Tibial nerve (tissue), 4 donors: ENCODE data around the gene MZT2A. TPM values are rescaled to one million over a fixed set of nuclear protein-coding genes. Genes with fewer than 3 reads are reported as not detected.
"Not testable (repeated sequence)": the region's sequence is repeated elsewhere in the genome, so short reads cannot be mapped to it uniquely, and the experiment has no call there.

Experiments used
- DNase-seq, 2 donors: peaks; one replicate each; pipeline ENCODE4 v3.0.0-alpha.2; 2019; ENCODE audit warnings: low spot score in 2 of 2
- H3K27ac ChIP-seq, 4 donors: fragments of 200-600 bp; sonication (generic) in 3 of 4; one replicate each; pipeline ENCODE4 v1.5.1; 2017 to 2019; ENCODE audit warnings: mild to moderate bottlenecking in 1 of 4
- H3K27me3 ChIP-seq, 2 donors: fragments of 200-600 bp; sonication (generic) in 1 of 2; one replicate each; pipeline versions ENCODE4 v1.5.1 to v1.6.0; 2017 to 2019
- H3K36me3 ChIP-seq, 3 donors: fragments of 200-600 bp; sonication (generic); one replicate each; pipeline ENCODE4 v1.5.1; 2018 to 2019
- H3K4me1 ChIP-seq, 4 donors: fragments of 200-600 bp; sonication (generic) in 3 of 4; one replicate each; pipeline ENCODE4 v1.5.1; 2017 to 2019
- H3K4me3 ChIP-seq, 4 donors: fragments of 200-600 bp; sonication (generic) in 3 of 4; one replicate each; pipeline ENCODE4 v1.5.1; 2017 to 2019; ENCODE audit warnings: mild to moderate bottlenecking in 1 of 4, moderate library complexity in 1 of 4
- H3K9me3 ChIP-seq, 4 donors: fragments of 200-600 bp; sonication (generic) in 3 of 4; one replicate each; pipeline ENCODE4 v1.5.1; 2017 to 2019
- EP300 ChIP-seq, 2 donors: sonication (generic); formaldehyde crosslinking; IDR thresholded peaks; one replicate each; pipeline ENCODE4 v1.6.1; 2017; ENCODE audit warnings: antibody characterized with exemption in 2 of 2, mild to moderate bottlenecking in 1 of 2
- POLR2A ChIP-seq, 2 donors: fragments of 450-650 bp; IDR thresholded peaks; one replicate each; pipeline ENCODE4 v1.6.1; 2017; ENCODE audit warnings: antibody characterized with exemption in 2 of 2, mild to moderate bottlenecking in 2 of 2, moderate library complexity in 2 of 2
- WGBS, 2 donors: methylation state at CpG; one replicate each; pipeline ENCODE4 v1.1.5; 2018; 5-methylcytosine and 5-hydroxymethylcytosine counted together
- total RNA-seq, 4 donors: library from RNA; depleted of rRNA; stranded (reverse); fragments of >200 nt; gene quantifications; one replicate each; pipeline ENCODE4 v1.1.0, GENCODE V29; 2016
- TF ChIP-seq, protein P1 (sequence below), 5 experiments: fragments of 200-600 bp in 3 of 5; fragments of 450-650 bp in 2 of 5; sonication (generic) in 3 of 5; IDR thresholded peaks; one replicate each; pipeline ENCODE4 v1.5.1; 2016 to 2019; ENCODE audit warnings: antibody characterized with exemption in 5 of 5, mild to moderate bottlenecking in 3 of 5, moderate library complexity in 2 of 5

MZT2A gene
- total RNA-seq, 4 donors from 2014 or later: 73.5 to 143 (median 114) TPM

DNA sequence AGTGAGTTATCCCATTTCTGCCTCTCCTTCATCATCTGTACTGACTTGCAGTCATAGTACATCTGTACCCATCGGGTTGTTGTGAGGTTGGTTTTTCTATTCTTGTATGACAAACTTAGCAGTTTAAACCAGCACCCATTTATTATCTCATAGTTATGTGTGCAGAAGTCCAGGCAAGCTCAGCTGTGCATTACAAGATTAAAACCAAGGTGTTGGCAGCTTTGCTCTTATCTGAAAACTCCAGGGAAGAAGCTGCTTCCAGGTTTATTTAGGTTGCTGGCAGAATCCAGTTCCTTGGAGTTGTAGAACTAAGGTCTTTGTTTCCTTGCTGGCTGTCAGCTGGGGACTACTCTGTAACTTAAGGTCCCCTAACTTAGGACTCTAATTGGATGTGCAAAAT is 3.3 kb upstream of the MZT2A start:
- not testable (repeated sequence) for H3K9me3 ChIP-seq

DNA sequence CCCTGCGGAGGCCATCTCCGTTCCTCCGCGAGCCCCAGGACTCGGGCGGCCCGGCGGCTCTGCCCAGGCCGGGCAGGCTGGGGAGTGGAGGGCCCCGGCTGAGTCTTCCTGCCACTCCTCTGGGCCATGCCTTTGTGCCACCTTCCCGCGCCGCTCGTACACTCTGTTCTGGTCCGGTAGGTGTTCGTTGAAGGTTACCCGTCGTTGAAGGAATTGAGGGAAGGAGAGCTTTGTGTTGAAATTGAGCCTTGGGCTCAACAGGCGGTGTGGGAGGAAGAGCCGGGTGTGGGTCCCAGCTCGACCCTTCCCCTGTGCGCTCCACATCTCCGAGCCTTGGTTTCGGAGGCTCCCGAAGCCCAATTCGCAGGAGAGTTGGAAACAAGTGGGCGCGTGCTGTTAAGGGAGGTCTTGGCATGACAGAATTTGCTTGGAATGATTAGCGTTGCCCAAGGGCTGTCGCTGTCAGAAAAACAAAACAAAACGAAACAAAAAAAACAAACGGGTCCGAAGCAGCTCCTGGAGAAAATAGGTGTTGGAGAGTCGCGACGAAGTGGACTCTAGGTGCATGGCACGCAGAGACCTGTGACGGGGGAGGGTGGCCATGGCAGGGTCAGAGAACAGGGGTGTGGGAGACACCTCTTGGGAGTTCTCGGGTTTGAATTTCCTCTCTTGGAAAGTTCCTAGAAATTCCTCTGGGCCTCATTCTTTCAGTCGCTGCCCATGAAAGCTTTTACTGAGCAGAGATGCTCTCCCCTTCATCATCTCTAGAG is 1.2 kb upstream of the MZT2A start:
- no peaks in the 10 kb centered on the region for H3K9me3 ChIP-seq
- H3K4me3 ChIP-seq: peak overlapping the region; percentile 67 to 98 (median 86)
- H3K27ac ChIP-seq: peak overlapping the region; percentile 62 to 94 (median 88)
- peaks cover 0 to 36% (median 10%) of the 10 kb centered on the region in 4 donors for H3K4me1 ChIP-seq
- 0 to 1% methylated on average over 24 to 31 of the region's 40 CpGs for WGBS, 2 donors
- H3K27me3 ChIP-seq: no peaks in the 10 kb centered on the region
- DNase-seq: no peak
- no peak for TF ChIP-seq POLR2A (IDR thresholded peaks at IDR 0.05)
- no peak for TF ChIP-seq EP300 (IDR thresholded peaks at IDR 0.05)
- TF ChIP-seq, protein P1, sequence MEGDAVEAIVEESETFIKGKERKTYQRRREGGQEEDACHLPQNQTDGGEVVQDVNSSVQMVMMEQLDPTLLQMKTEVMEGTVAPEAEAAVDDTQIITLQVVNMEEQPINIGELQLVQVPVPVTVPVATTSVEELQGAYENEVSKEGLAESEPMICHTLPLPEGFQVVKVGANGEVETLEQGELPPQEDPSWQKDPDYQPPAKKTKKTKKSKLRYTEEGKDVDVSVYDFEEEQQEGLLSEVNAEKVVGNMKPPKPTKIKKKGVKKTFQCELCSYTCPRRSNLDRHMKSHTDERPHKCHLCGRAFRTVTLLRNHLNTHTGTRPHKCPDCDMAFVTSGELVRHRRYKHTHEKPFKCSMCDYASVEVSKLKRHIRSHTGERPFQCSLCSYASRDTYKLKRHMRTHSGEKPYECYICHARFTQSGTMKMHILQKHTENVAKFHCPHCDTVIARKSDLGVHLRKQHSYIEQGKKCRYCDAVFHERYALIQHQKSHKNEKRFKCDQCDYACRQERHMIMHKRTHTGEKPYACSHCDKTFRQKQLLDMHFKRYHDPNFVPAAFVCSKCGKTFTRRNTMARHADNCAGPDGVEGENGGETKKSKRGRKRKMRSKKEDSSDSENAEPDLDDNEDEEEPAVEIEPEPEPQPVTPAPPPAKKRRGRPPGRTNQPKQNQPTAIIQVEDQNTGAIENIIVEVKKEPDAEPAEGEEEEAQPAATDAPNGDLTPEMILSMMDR (IDR thresholded peaks at IDR 0.05): no peak
- peaks cover 0 to 11% (median 0%) of the 10 kb centered on the region in 3 donors for H3K36me3 ChIP-seq

More for the DNA sequence above, 3.3 kb upstream of the MZT2A start:
- peaks cover 0 to 27% (median 10%) of the 10 kb centered on the region in 4 donors for H3K4me1 ChIP-seq
- not testable (repeated sequence) for H3K4me3 ChIP-seq, H3K27me3 ChIP-seq, DNase-seq, H3K27ac ChIP-seq
- peaks cover 0 to 31% (median 0%) of the 10 kb centered on the region in 3 donors for H3K36me3 ChIP-seq
- 82 to 91% methylated on average over 1 of the region's 1 CpG for WGBS, 2 donors

DNA sequence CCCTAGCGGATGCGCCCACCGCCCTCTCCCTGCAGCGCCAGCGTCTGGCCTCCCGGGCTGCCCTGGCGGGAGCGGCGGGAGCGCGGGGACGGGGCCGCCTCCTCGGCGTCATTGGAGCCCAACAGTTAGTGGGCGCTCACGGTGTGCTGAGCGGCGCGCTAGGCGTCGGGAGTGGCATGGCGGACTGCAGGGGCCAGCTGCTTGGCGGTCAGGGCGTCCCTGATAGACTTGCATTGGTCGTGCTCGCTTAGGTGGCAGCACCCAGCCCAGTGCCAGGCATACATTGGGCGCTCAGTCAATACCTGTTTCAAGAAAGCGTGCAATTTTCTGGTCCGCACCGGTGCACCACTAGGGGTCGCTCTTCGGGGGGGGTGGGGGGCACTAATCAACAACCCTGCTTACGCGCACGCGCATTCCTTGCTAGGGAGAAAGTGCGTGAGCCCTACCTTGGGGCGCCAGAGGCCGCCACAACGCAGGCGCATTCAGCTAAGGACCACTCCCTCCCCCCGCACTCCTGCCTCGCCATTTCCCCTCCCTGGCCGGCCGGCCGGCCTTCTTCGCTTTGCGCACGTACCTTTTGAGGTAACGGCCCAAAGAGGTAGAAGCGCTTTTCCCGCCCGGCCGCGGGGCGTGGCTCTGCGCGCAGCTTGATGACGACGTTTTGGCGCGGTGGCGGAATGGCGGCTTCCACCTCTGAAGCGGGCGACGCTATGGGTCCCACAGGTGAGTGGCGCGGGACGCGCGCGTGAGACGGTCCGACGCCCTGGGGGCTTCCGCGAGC is 411 bp upstream of the MZT2A start:
- peak in 1 of 2 donors; percentile 78 for TF ChIP-seq EP300 (IDR thresholded peaks at IDR 0.05)
- TF ChIP-seq POLR2A (IDR thresholded peaks at IDR 0.05): peak in 1 of 2 donors; percentile 24
- TF ChIP-seq, protein P1 (IDR thresholded peaks at IDR 0.05): peak; percentile 76 to 92 (median 85)
- WGBS, 2 donors: 0 to 1% methylated on average over 50 to 55 of the region's 79 CpGs
- Histone ChIP-seq H3K27ac (peak overlapping the region; percentile 62 to 94 (median 88)), H3K9me3 (no peaks in the 10 kb centered on the region), H3K4me3 (peak overlapping the region; percentile 67 to 98 (median 86)), H3K27me3 (no peaks in the 10 kb centered on the region), H3K36me3 (peaks cover 0 to 5% (median 0%) of the 10 kb centered on the region in 3 donors), H3K4me1 (peaks cover 0 to 36% (median 10%) of the 10 kb centered on the region in 4 donors)
- DNase-seq: peak; percentile 78 to 83

DNA sequence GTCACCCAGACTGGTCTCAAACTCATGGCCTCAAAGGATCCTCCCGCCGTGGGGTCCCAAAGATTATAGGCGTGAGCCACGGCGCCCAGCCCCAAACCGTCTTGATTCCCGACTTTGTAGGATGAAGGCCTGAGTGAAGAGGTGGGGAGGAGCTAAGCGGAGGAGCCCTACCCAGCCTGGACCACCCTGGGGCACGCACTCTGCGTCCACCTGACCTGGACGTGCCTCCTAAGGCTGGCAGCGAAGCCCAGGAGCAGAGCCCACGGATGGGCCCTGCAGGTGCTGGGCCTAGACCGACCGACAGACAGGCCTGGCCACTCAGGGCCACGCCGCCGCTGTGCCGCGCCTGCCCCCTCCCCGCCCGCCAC is 744 bp downstream of the MZT2A start:
- peak overlapping the region in 3 of 4 donors; percentile 10 to 67 (median 38) for H3K27ac ChIP-seq
- H3K36me3 ChIP-seq, H3K27me3 ChIP-seq, DNase-seq, H3K9me3 ChIP-seq: not testable (repeated sequence)
- peaks cover 0 to 36% (median 10%) of the 10 kb centered on the region in 4 donors for H3K4me1 ChIP-seq
- peak overlapping the region; percentile 40 to 98 (median 72) for H3K4me3 ChIP-seq
- WGBS, 2 donors: 30 to 31% methylated on average over 9 to 15 of the region's 22 CpGs

DNA sequence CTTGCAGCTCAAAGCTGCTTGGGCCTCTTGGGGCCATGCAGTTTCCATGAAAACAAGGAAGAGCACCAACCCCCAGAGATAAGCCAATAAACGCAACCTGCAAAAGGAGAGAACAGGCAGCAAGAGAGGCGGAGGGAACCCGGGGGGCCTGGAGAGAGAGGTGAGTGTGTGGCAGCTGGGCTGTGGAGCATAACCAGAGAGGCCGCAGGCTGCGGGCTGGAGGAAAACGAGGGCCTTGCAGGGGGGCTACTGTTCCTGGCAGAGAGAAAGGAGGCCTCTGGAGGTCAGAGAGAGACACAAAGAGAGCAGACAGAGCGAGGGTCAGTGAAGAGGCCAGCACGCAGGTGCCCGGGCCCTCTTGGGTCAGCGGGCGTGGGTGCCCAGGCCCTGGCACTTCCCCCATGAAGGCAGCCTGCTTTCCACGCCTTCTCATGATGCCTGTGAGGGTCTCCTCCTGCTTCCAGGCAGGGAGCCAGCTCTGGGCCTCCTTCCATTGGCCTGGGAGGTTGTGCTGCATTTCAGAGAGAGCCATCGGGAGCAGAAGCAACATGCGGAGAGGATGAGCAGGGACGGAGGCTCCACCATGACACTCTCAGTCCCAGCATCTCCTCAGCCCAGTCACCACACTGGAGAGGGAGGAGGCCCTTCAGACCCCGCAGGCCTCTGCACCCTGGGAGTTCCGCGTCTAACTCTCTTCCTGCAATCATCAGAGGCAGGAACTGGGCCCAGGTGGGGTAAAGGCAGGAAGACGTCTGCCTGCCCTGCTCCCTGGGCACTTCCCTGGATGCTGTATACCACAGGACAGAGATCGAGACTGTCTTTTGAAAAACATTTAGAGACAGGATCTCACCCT is 1.4 kb downstream of the MZT2A start:
- peaks cover 0 to 36% (median 10%) of the 10 kb centered on the region in 4 donors for H3K4me1 ChIP-seq
- H3K27me3 ChIP-seq, H3K9me3 ChIP-seq, H3K36me3 ChIP-seq, DNase-seq: not testable (repeated sequence)
- H3K27ac ChIP-seq: peak overlapping the region in 3 of 4 donors; percentile 10 to 67 (median 38)
- WGBS, 2 donors: 64 to 70% methylated on average over 20 of the region's 20 CpGs
- peak overlapping the region in 3 of 4 donors; percentile 40 to 98 (median 77) for H3K4me3 ChIP-seq
